Loucy (cell line): ENCODE data around the gene SLC27A4.

Source experiments
- CTCF ChIP-seq: fragments of 200-600 bp; sonication (generic); conservative IDR thresholded peaks from 2 replicates; pipeline ENCODE4 v1.5.1; 2014; ENCODE audit warnings: mild to moderate bottlenecking, antibody characterized with exemption, low read length
- EZH2phosphoT487 ChIP-seq: fragments of 200-600 bp; IDR thresholded peaks from 2 replicates; pipeline ENCODE4 v1.6.1; 2018; ENCODE audit warnings: antibody characterized with exemption, mild to moderate bottlenecking, moderate library complexity, borderline replicate concordance

DNA sequence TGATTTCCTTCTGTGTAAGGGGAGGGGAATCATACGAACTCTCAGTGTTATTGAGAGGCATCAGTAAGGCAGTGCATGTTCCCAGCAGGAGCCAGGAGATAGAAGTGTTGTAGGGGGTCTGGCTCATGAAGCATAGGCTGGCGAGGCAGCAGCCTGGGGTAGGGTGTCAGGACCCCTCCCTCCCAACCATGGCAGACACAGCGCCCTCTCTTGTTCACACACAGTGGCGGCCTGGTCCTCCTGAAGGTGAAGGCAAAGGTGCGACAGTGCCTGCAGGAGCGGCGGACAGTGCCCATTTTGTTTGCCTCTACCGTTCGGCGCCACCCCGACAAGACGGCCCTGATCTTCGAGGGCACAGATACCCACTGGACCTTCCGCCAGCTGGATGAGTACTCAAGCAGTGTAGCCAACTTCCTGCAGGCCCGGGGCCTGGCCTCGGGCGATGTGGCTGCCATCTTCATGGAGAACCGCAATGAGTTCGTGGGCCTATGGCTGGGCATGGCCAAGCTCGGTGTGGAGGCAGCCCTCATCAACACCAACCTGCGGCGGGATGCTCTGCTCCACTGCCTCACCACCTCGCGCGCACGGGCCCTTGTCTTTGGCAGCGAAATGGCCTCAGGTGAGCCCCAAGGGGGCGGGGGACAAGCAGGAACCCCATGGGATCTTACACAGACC lies 4.7 kb downstream of the SLC27A4 start:
- TF ChIP-seq CTCF (no peak), EZH2phosphoT487 (no peak)
